ENCODE results near the gene AFF3.

The AFF3 gene

DNA sequence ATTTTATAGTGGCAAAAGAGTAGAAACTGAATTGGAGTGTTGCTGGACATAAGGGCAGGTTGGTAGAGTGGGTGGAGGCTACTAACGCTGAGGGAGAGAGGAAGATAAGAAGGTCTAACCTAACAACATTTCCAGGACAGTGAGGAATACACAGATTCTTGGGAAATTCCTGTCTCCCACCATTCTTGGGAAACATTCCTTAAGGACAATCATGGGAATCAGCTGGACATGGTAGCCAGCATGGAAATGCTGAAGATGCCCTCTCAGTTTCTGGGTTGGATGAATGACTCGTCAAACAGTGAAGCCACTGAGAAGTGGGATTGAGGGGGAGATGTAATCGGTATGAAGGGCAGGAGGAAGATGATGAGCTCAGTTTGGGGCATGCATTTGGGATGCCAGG lies 265.4 kb downstream of the AFF3 start:
- Histone ChIP-seq H3K79me2 (ENCODE audit: low read length) (no peaks in the 10 kb centered on the region), H3K4me2 (ENCODE audit: low read depth, low read length) (no peak overlapping the region), H3K27me3 (replicated peaks; ENCODE audit: insufficient read depth, low read length) (no peaks in the 10 kb centered on the region), H4K20me1 (ENCODE audit: insufficient read depth, low read length) (no peaks in the 10 kb centered on the region), H3K36me3 (replicated peaks; ENCODE audit: insufficient read depth, low read length) (no peaks in the 10 kb centered on the region), H3K9ac (ENCODE audit: low read length) (no peak overlapping the region), H3K9me2 (replicated peaks; ENCODE audit: insufficient read depth, low read length) (no peaks in the 10 kb centered on the region), H3K9me3 (replicated peaks; ENCODE audit: insufficient read depth, low read length) (no peaks in the 10 kb centered on the region), H3F3A (ENCODE audit: insufficient read depth, low read length) (no peaks in the 10 kb centered on the region), H2AFZ (ENCODE audit: low read length) (no peak overlapping the region), H3K4me3 (ENCODE audit: low read length) (no peak overlapping the region), H3K27ac (ENCODE audit: low read length) (no peak overlapping the region), H3K4me1 (ENCODE audit: low read length) (no peaks in the 10 kb centered on the region)
- TF ChIP-seq, protein P1, sequence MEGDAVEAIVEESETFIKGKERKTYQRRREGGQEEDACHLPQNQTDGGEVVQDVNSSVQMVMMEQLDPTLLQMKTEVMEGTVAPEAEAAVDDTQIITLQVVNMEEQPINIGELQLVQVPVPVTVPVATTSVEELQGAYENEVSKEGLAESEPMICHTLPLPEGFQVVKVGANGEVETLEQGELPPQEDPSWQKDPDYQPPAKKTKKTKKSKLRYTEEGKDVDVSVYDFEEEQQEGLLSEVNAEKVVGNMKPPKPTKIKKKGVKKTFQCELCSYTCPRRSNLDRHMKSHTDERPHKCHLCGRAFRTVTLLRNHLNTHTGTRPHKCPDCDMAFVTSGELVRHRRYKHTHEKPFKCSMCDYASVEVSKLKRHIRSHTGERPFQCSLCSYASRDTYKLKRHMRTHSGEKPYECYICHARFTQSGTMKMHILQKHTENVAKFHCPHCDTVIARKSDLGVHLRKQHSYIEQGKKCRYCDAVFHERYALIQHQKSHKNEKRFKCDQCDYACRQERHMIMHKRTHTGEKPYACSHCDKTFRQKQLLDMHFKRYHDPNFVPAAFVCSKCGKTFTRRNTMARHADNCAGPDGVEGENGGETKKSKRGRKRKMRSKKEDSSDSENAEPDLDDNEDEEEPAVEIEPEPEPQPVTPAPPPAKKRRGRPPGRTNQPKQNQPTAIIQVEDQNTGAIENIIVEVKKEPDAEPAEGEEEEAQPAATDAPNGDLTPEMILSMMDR (IDR thresholded peaks at IDR 0.05; ENCODE audit: low read length) = no peak
- no peak for TF ChIP-seq EZH2phosphoT487 (IDR thresholded peaks at IDR 0.05; ENCODE audit: low read length)
- no peak for TF ChIP-seq EZH2 (optimal IDR thresholded peaks at IDR 0.05; ENCODE audit: low read depth, low read length)
- no peak for DNase-seq

DNA sequence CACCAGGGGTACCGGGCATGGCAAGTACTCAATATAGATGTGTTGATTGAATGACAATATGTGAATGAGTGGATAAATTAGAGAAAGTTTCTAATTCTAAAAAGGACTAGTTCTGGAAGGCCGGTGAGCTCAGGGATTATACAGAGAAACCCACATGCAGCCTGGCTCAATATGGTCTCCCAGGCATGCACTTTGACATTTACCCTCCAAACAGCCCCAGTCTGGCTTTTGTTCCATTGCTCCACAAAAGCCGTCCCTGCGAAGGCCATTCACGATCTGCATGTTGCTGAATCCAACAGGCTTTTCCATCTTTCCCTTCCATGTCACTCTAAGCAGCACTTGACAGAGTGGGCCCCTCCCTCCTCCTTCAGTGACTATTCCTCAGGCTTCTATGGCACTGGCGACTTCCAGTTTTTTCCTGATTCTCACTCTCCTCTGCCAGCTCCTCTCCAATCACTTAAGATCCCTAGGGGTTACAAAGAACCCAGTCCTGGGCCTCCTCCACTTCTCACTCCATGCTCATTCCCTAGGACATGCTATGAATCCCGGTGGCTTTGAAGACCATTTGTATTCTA lies 266.7 kb downstream of the AFF3 start:
- Histone ChIP-seq H4K20me1 (ENCODE audit: insufficient read depth, low read length) (no peaks in the 10 kb centered on the region), H2AFZ (ENCODE audit: low read length) (no peak overlapping the region), H3K9ac (ENCODE audit: low read length) (no peak overlapping the region), H3F3A (ENCODE audit: insufficient read depth, low read length) (no peaks in the 10 kb centered on the region), H3K9me2 (replicated peaks; ENCODE audit: insufficient read depth, low read length) (no peaks in the 10 kb centered on the region), H3K4me2 (ENCODE audit: low read depth, low read length) (no peak overlapping the region), H3K27ac (ENCODE audit: low read length) (no peak overlapping the region), H3K4me3 (ENCODE audit: low read length) (no peak overlapping the region), H3K79me2 (ENCODE audit: low read length) (no peaks in the 10 kb centered on the region), H3K27me3 (replicated peaks; ENCODE audit: insufficient read depth, low read length) (no peaks in the 10 kb centered on the region), H3K4me1 (ENCODE audit: low read length) (no peaks in the 10 kb centered on the region), H3K9me3 (replicated peaks; ENCODE audit: insufficient read depth, low read length) (no peaks in the 10 kb centered on the region), H3K36me3 (replicated peaks; ENCODE audit: insufficient read depth, low read length) (no peaks in the 10 kb centered on the region)
- TF ChIP-seq EZH2 (optimal IDR thresholded peaks at IDR 0.05; ENCODE audit: low read depth, low read length) (no peak), EZH2phosphoT487 (IDR thresholded peaks at IDR 0.05; ENCODE audit: low read length) (no peak)
- TF ChIP-seq, protein P1 (IDR thresholded peaks at IDR 0.05; ENCODE audit: low read length) = no peak
- DNase-seq = no peak

DNA sequence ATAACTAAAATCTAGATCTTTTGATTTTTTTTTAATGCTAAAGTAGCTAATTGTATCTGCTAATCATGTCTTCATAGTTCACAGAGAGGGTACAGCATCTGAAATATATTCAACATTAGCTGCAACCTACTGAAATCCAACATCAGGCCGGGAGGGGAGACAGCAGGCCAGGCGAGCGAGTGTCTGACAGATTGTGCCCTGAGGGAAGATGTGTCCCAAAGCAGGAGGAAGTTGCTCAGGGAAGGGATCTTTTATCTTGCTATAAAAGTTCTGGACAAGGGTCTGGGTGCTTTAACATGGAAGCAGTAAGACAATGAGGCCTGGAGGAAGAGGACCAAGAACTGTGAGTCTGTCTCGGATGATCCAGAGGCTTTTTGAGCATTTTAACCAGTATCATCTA lies 274.1 kb downstream of the AFF3 start:
- TF ChIP-seq, protein P1 (IDR thresholded peaks at IDR 0.05; ENCODE audit: low read length) = no peak
- TF ChIP-seq EZH2 (optimal IDR thresholded peaks at IDR 0.05; ENCODE audit: low read depth, low read length) (no peak), EZH2phosphoT487 (IDR thresholded peaks at IDR 0.05; ENCODE audit: low read length) (no peak)
- no peaks in the 10 kb centered on the region for H3K4me1 ChIP-seq (ENCODE audit: low read length)
- no peak overlapping the region for H3K4me2 ChIP-seq (ENCODE audit: low read depth, low read length)
- no peak overlapping the region for H3K27ac ChIP-seq (ENCODE audit: low read length)
- no peak overlapping the region for H3K4me3 ChIP-seq (ENCODE audit: low read length)
- no peak overlapping the region for H2AFZ ChIP-seq (ENCODE audit: low read length)
- no peak overlapping the region for H3K9ac ChIP-seq (ENCODE audit: low read length)
- no peaks in the 10 kb centered on the region for H4K20me1 ChIP-seq (ENCODE audit: insufficient read depth, low read length)
- no peak for DNase-seq
- H3K36me3 ChIP-seq (replicated peaks; ENCODE audit: insufficient read depth, low read length) = no peaks in the 10 kb centered on the region
- no peaks in the 10 kb centered on the region for H3K9me3 ChIP-seq (replicated peaks; ENCODE audit: insufficient read depth, low read length)
- H3K79me2 ChIP-seq (ENCODE audit: low read length) = no peaks in the 10 kb centered on the region
- H3K27me3 ChIP-seq (replicated peaks; ENCODE audit: insufficient read depth, low read length) = no peaks in the 10 kb centered on the region
- H3F3A ChIP-seq (ENCODE audit: insufficient read depth, low read length) = no peaks in the 10 kb centered on the region
- no peaks in the 10 kb centered on the region for H3K9me2 ChIP-seq (replicated peaks; ENCODE audit: insufficient read depth, low read length)
